ENCODE measurements around the gene SHANK1.

The SHANK1 gene

GRCh38 chr19:50701367-50701985, 18.1 kb downstream of the SHANK1 start:
- H3K27me3 ChIP-seq (replicated peaks in 2 of 5; ENCODE audit: control insufficient read depth in 4 of 5, insufficient read depth in 5 of 5, low read length in 4 of 5): peaks cover 0 to 83% (median 26%) of the 10 kb centered on the region in 5 experiments

DNA sequence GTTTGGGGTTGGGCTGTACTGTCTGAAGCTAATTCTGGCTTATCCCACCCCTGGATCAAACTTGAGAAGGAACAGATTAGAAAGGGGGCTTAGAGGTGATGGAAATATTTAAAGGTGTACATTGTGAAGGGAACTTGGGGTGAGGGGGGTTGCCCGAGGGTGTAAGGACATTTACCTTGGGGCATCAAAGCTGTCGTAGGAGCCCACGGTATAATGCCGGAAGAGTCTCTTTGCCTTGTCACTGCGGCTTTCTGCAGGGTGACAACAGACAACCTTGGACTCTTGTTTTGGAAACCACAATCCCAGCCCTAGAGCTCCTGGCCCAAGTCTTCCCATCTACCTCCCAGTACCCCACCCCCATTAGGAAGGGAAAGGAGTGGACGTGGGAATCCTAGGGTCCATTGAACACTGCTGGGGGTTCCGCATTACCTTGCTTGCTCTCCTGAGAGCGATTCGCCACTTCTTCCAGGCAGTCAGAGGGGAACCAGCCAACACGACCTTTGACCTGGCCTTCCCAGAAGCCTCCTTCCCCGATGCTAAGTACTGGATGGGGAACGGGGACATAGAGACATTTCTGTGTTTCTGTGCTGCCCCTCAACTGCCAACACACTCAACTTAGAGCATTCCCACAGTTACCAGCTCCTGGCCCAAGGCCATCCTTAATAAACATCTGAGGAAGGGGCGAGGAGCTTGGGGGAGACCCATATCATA, 22.0 kb downstream of the SHANK1 start:
- POLR2A ChIA-PET: no interaction called here
- Histone ChIP-seq H3K27ac (ENCODE audit: insufficient read depth in 1 of 2, low read depth in 1 of 2, low read length in 2 of 2, poor library complexity in 1 of 2, severe bottlenecking in 2 of 2) (no peak overlapping the region), H3K4me3 (ENCODE audit: control insufficient read depth in 1 of 7, extremely low read depth in 1 of 7, insufficient read depth in 4 of 7, low read depth in 2 of 7, low read length in 6 of 7) (no peak overlapping the region), H3K36me3 (ENCODE audit: control insufficient read depth in 4 of 4, insufficient read depth in 4 of 4, low read length in 3 of 4) (no peaks in the 10 kb centered on the region), H3K4me1 (ENCODE audit: control extremely low read depth in 1 of 4, control insufficient read depth in 4 of 4, insufficient read depth in 4 of 4, low read length in 3 of 4) (peaks cover 0 to 5% (median 2%) of the 10 kb centered on the region in 4 experiments), H3K9me3 (ENCODE audit: control extremely low read depth in 1 of 5, control insufficient read depth in 4 of 5, insufficient read depth in 2 of 5, low read depth in 1 of 5, low read length in 4 of 5) (no peaks in the 10 kb centered on the region), H3K27me3 (replicated peaks in 2 of 5; ENCODE audit: control insufficient read depth in 4 of 5, insufficient read depth in 5 of 5, low read length in 4 of 5) (peaks cover 0 to 90% (median 28%) of the 10 kb centered on the region in 5 experiments)
- no peak for DNase-seq
- CTCF ChIA-PET: interaction anchor here (1.6 to 1.7 kb wide), 2 partner anchors 27 to 225 kb away, joined by 4 read pairs; no protein-coding TSS in a partner anchor
- 65% methylated on average over 10 of the region's 13 CpGs for WGBS (ENCODE audit: insufficient coverage)

More at GRCh38 chr19:50701367-50701985, 18.1 kb downstream of the SHANK1 start:
- 94% methylated on average over 11 of the region's 13 CpGs for WGBS (ENCODE audit: insufficient coverage)
- DNase-seq: no peak
- Histone ChIP-seq H3K36me3 (ENCODE audit: control insufficient read depth in 4 of 4, insufficient read depth in 4 of 4, low read length in 3 of 4) (no peaks in the 10 kb centered on the region), H3K4me1 (ENCODE audit: control extremely low read depth in 1 of 4, control insufficient read depth in 4 of 4, insufficient read depth in 4 of 4, low read length in 3 of 4) (peaks cover 0 to 16% (median 7%) of the 10 kb centered on the region in 4 experiments), H3K9me3 (ENCODE audit: control extremely low read depth in 1 of 5, control insufficient read depth in 4 of 5, insufficient read depth in 2 of 5, low read depth in 1 of 5, low read length in 4 of 5) (no peaks in the 10 kb centered on the region), H3K4me3 (ENCODE audit: control insufficient read depth in 1 of 7, extremely low read depth in 1 of 7, insufficient read depth in 4 of 7, low read depth in 2 of 7, low read length in 6 of 7) (no peak overlapping the region), H3K27ac (ENCODE audit: insufficient read depth in 1 of 2, low read depth in 1 of 2, low read length in 2 of 2, poor library complexity in 1 of 2, severe bottlenecking in 2 of 2) (no peak overlapping the region)
- ChIA-PET CTCF (interaction anchor here (0.6 to 1.2 kb wide), 2 partner anchors 23 to 80 kb away, joined by 3 to 4 read pairs; no protein-coding TSS in a partner anchor), POLR2A (no interaction called here)

GRCh38 chr19:50696094-50696483, 23.5 kb downstream of the SHANK1 start:
- no peak for DNase-seq
- H3K4me1 ChIP-seq (ENCODE audit: control extremely low read depth in 1 of 4, control insufficient read depth in 4 of 4, insufficient read depth in 4 of 4, low read length in 3 of 4): peaks cover 0 to 3% (median 2%) of the 10 kb centered on the region in 4 experiments
- CTCF ChIA-PET: no interaction called here
- POLR2A ChIA-PET: no interaction called here
- H3K27me3 ChIP-seq (replicated peaks in 2 of 5; ENCODE audit: control insufficient read depth in 4 of 5, insufficient read depth in 5 of 5, low read length in 4 of 5): peaks cover 0 to 91% (median 39%) of the 10 kb centered on the region in 5 experiments
- WGBS (ENCODE audit: insufficient coverage): 56% methylated on average over 13 of the region's 15 CpGs
- H3K27ac ChIP-seq (ENCODE audit: insufficient read depth in 1 of 2, low read depth in 1 of 2, low read length in 2 of 2, poor library complexity in 1 of 2, severe bottlenecking in 2 of 2): no peak overlapping the region
- H3K36me3 ChIP-seq (ENCODE audit: control insufficient read depth in 4 of 4, insufficient read depth in 4 of 4, low read length in 3 of 4): no peaks in the 10 kb centered on the region
- no peaks in the 10 kb centered on the region for H3K9me3 ChIP-seq (ENCODE audit: control extremely low read depth in 1 of 5, control insufficient read depth in 4 of 5, insufficient read depth in 2 of 5, low read depth in 1 of 5, low read length in 4 of 5)
- H3K4me3 ChIP-seq (ENCODE audit: control insufficient read depth in 1 of 7, extremely low read depth in 1 of 7, insufficient read depth in 4 of 7, low read depth in 2 of 7, low read length in 6 of 7): no peak overlapping the region

DNA sequence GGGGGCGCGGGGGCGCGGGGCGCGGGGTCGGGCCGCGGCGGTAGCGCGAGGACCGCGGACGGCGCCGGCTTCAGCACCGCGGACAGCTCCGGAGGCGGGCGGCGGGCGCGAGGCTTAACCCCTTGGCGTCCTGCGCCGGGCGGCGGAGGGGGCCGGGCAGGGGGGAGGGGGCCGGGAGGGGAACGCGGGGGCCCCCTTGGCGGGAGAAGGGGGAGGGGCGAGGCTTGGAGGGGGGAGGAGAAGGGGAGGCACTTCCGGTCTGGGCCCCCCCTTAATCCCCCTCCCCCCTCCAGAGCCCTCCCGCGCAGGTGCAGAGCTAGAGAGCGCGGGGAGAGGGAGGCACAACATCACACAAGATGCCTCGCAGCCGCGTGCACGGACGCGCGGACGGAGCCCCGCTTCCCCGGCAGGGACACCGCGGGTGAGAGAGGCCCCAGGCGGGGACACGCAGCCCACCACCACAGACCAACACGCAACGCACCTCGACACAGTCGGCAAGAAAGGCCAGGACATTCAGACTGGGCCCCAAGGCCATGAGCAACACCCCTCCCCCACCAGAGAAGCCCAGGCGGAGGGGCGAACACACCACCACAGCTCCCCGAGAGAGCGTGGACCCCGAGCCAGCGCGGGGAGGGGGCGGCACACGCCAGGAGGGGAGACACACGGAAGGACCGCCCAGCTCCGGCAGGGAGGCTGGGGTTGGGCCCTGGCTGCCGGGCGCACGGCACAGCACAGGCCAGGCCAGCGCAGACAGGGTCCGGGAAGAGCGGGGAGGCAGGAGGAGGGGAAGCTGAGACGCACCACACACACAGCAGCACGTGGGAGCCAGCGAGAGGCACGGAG, 24.1 kb downstream of the SHANK1 start:
- DNase-seq: peak in 2 of 3 donors; percentile 63 to 69
- POLR2A ChIA-PET: interaction anchor here (0.6 kb wide), 1 partner anchor 89 kb away, joined by 3 read pairs; no protein-coding TSS in a partner anchor
- no peak overlapping the region for H3K27ac ChIP-seq (ENCODE audit: insufficient read depth in 1 of 2, low read depth in 1 of 2, low read length in 2 of 2, poor library complexity in 1 of 2, severe bottlenecking in 2 of 2)
- 1% methylated on average over 31 of the region's 81 CpGs for WGBS (ENCODE audit: insufficient coverage)
- CTCF ChIA-PET: no interaction called here
- H3K4me3 ChIP-seq (ENCODE audit: control insufficient read depth in 1 of 7, extremely low read depth in 1 of 7, insufficient read depth in 4 of 7, low read depth in 2 of 7, low read length in 6 of 7): no peak overlapping the region
- H3K36me3 ChIP-seq (ENCODE audit: control insufficient read depth in 4 of 4, insufficient read depth in 4 of 4, low read length in 3 of 4): no peaks in the 10 kb centered on the region
- peaks cover 0 to 92% (median 39%) of the 10 kb centered on the region in 5 experiments for H3K27me3 ChIP-seq (replicated peaks in 2 of 5; ENCODE audit: control insufficient read depth in 4 of 5, insufficient read depth in 5 of 5, low read length in 4 of 5)
- H3K9me3 ChIP-seq (ENCODE audit: control extremely low read depth in 1 of 5, control insufficient read depth in 4 of 5, insufficient read depth in 2 of 5, low read depth in 1 of 5, low read length in 4 of 5): no peaks in the 10 kb centered on the region
- H3K4me1 ChIP-seq (ENCODE audit: control extremely low read depth in 1 of 4, control insufficient read depth in 4 of 4, insufficient read depth in 4 of 4, low read length in 3 of 4): peaks cover 0 to 3% (median 2%) of the 10 kb centered on the region in 4 experiments

- no peak for DNase-seq
- CTCF ChIA-PET: no interaction called here
Measured at GRCh38 chr19:50694815-50695145, 24.8 kb downstream of the SHANK1 start.

GRCh38 chr19:50693064-50693975, 26.3 kb downstream of the SHANK1 start:
- 9% methylated on average over 16 of the region's 23 CpGs for WGBS (ENCODE audit: insufficient coverage)
- DNase-seq: no peak
- H3K36me3 ChIP-seq (ENCODE audit: control insufficient read depth in 4 of 4, insufficient read depth in 4 of 4, low read length in 3 of 4): no peaks in the 10 kb centered on the region
- H3K27ac ChIP-seq (ENCODE audit: insufficient read depth in 1 of 2, low read depth in 1 of 2, low read length in 2 of 2, poor library complexity in 1 of 2, severe bottlenecking in 2 of 2): no peak overlapping the region
- ChIA-PET POLR2A (no interaction called here), CTCF (no interaction called here)
- H3K9me3 ChIP-seq (ENCODE audit: control extremely low read depth in 1 of 5, control insufficient read depth in 4 of 5, insufficient read depth in 2 of 5, low read depth in 1 of 5, low read length in 4 of 5): no peaks in the 10 kb centered on the region
- peaks cover 0 to 94% (median 39%) of the 10 kb centered on the region in 5 experiments for H3K27me3 ChIP-seq (replicated peaks in 2 of 5; ENCODE audit: control insufficient read depth in 4 of 5, insufficient read depth in 5 of 5, low read length in 4 of 5)
- H3K4me3 ChIP-seq (ENCODE audit: control insufficient read depth in 1 of 7, extremely low read depth in 1 of 7, insufficient read depth in 4 of 7, low read depth in 2 of 7, low read length in 6 of 7): no peak overlapping the region
- peaks cover 0 to 3% (median 2%) of the 10 kb centered on the region in 4 experiments for H3K4me1 ChIP-seq (ENCODE audit: control extremely low read depth in 1 of 4, control insufficient read depth in 4 of 4, insufficient read depth in 4 of 4, low read length in 3 of 4)

More at GRCh38 chr19:50694815-50695145, 24.8 kb downstream of the SHANK1 start:
- Histone ChIP-seq H3K36me3 (ENCODE audit: control insufficient read depth in 4 of 4, insufficient read depth in 4 of 4, low read length in 3 of 4) (no peaks in the 10 kb centered on the region), H3K4me1 (ENCODE audit: control extremely low read depth in 1 of 4, control insufficient read depth in 4 of 4, insufficient read depth in 4 of 4, low read length in 3 of 4) (peaks cover 0 to 3% (median 2%) of the 10 kb centered on the region in 4 experiments), H3K9me3 (ENCODE audit: control extremely low read depth in 1 of 5, control insufficient read depth in 4 of 5, insufficient read depth in 2 of 5, low read depth in 1 of 5, low read length in 4 of 5) (no peaks in the 10 kb centered on the region), H3K27ac (ENCODE audit: insufficient read depth in 1 of 2, low read depth in 1 of 2, low read length in 2 of 2, poor library complexity in 1 of 2, severe bottlenecking in 2 of 2) (no peak overlapping the region), H3K27me3 (replicated peaks in 2 of 5; ENCODE audit: control insufficient read depth in 4 of 5, insufficient read depth in 5 of 5, low read length in 4 of 5) (peaks cover 0 to 93% (median 43%) of the 10 kb centered on the region in 5 experiments), H3K4me3 (ENCODE audit: control insufficient read depth in 1 of 7, extremely low read depth in 1 of 7, insufficient read depth in 4 of 7, low read depth in 2 of 7, low read length in 6 of 7) (no peak overlapping the region)
- WGBS (ENCODE audit: insufficient coverage): 3% methylated on average over 28 of the region's 51 CpGs
- POLR2A ChIA-PET: no interaction called here
